Heart left ventricle (tissue), 13 donors: ENCODE results near the gene HOMER1.

ENCODE experiments used
- CTCF ChIP-seq, 12 donors: fragments of 200-600 bp; sonication (generic) in 4 of 12; IDR thresholded peaks; one replicate each; pipeline versions ENCODE4 v1.5.0 to v1.8.0; 2018 to 2022; ENCODE audit warnings: antibody characterized with exemption in 12 of 12, mild to moderate bottlenecking in 5 of 12
- POLR2A ChIP-seq, 2 donors: fragments of 450-650 bp; IDR thresholded peaks; one replicate each; pipeline ENCODE4 v1.6.1; 2017; ENCODE audit warnings: antibody characterized with exemption in 2 of 2, mild to moderate bottlenecking in 2 of 2, moderate library complexity in 2 of 2
- donor health status: ischemic (EF 13 %, LVEDD 7.1; RV severe dilation, severe dysfunction).
- donor health status: DM: no; HTN: yes; CAD: no.
- donor health status: DM: no; HTN: no; CAD: no.
- donor health status: ischemic (EF 25% LVEDD 6.9; RV normal size, moderate dysfunction).
- donor health status: ischemic (EF 25% LVEDD 5.7; RV mildly dilated, moderate dysfunction).
- donor health status: ischemic (EF 35%, LVEDD 5.7; RV mildly dilated, moderate dysfunction).
- donor health status: nonischemic (EF 11% LVEDD 7.7; RV severe dilation, severe dysfunction).
- donor health status: DM: yes; HTN: yes; CAD: no.
- donor health status: PGD.
- donor health status: ischemic (EF 29% LVEDD 5.4; RV normal size, mild dysfunction).
- donor health status: nonischemic (EF 23%, LVEDD 6.1; RV moderate dilation, normal function).

DNA sequence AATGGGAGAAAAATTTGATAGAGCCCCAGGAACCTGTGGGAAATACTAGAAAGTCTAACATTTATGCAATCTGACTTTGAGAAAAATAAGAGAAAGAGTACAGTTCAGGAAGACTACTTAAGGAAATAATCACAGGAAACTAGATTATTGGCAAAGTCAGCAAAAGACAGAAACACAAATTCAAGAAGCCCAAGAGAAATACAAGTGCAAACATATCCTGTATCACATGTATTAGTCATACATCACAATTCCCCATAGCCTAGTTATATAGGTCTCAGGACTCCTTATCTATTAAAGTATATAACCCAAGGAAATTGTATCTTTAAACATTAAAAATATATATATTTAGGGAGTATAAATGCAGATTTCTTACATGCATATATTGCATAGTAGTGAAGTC lies 100.8 kb downstream of the HOMER1 start:
- TF ChIP-seq POLR2A (IDR thresholded peaks at IDR 0.05) = no peak
- TF ChIP-seq CTCF (IDR thresholded peaks at IDR 0.05) = no peak
